Astrocyte (in vitro differentiated cells and primary cell): ENCODE data around the gene RALGAPA1. TPM values are rescaled to one million over a fixed set of nuclear protein-coding genes. Genes with fewer than 3 reads are reported as not detected.

Experiments
- DNase-seq: peaks from one replicate; pipeline ENCODE4 v3.0.0-alpha.2; 2010; ENCODE audit warnings: low read depth
- FAIRE-seq: peaks from 2 replicates; lab custom pipeline; 2011; peaks lifted over from hg19 to GRCh38; lab: Jason Lieb, UNC
- H2AFZ ChIP-seq: 2 replicates; pipeline ENCODE4 v1.6.0; 2012; ENCODE audit warnings: low read depth, low read length, inconsistent platforms
- H3K27ac ChIP-seq: 2 replicates; pipeline ENCODE4 v1.5.1; 2011; ENCODE audit warnings: low read depth, low read length, inconsistent platforms
- H3K27me3 ChIP-seq: 2 replicates; pipeline ENCODE4 v1.6.0; 2011; ENCODE audit warnings: low read length, inconsistent platforms; ENCODE audit not compliant: insufficient read depth
- H3K36me3 ChIP-seq: 2 replicates; pipeline ENCODE4 v1.5.1; 2011; ENCODE audit warnings: low read length, inconsistent platforms; ENCODE audit not compliant: insufficient read depth
- H3K4me1 ChIP-seq: 2 replicates; pipeline ENCODE4 v1.5.1; 2011; ENCODE audit warnings: low read length, inconsistent platforms; ENCODE audit not compliant: insufficient read depth
- H3K4me2 ChIP-seq: 2 replicates; pipeline ENCODE4 v1.6.0; 2012; ENCODE audit warnings: low read length, inconsistent platforms
- H3K4me3 ChIP-seq: 2 replicates; pipeline ENCODE4 v1.5.1; 2011; ENCODE audit warnings: low read depth, mild to moderate bottlenecking, low read length, inconsistent platforms; ENCODE audit not compliant: insufficient read depth
- H3K79me2 ChIP-seq: 2 replicates; pipeline ENCODE4 v1.6.0; 2012; ENCODE audit warnings: mild to moderate bottlenecking, low read length, inconsistent platforms; ENCODE audit not compliant: insufficient read depth
- H3K9ac ChIP-seq: 2 replicates; pipeline ENCODE4 v1.6.0; 2012; ENCODE audit warnings: mild to moderate bottlenecking, low read length, inconsistent platforms
- H3K9me3 ChIP-seq: 2 replicates; pipeline ENCODE4 v1.5.1; 2012; ENCODE audit warnings: low read depth, mild to moderate bottlenecking, low read length, inconsistent platforms; ENCODE audit not compliant: insufficient read depth
- H4K20me1 ChIP-seq: 2 replicates; pipeline ENCODE4 v1.6.0; 2012; ENCODE audit warnings: low read length, inconsistent platforms; ENCODE audit not compliant: insufficient read depth
- H3K27ac Mint-ChIP-seq: one replicate; pipeline ENCODE4 v1.8.0; 2021; ENCODE audit warnings: mild to moderate bottlenecking, mixed read lengths; ENCODE audit not compliant: unreplicated experiment
- H3K27me3 Mint-ChIP-seq: one replicate; pipeline ENCODE4 v1.8.0; 2021; ENCODE audit warnings: low read depth, mixed read lengths; ENCODE audit not compliant: unreplicated experiment
- H3K36me3 Mint-ChIP-seq: one replicate; pipeline ENCODE4 v1.8.0; 2021; ENCODE audit warnings: low read depth, mixed read lengths; ENCODE audit not compliant: unreplicated experiment
- H3K4me1 Mint-ChIP-seq: one replicate; pipeline ENCODE4 v1.8.0; 2021; ENCODE audit warnings: low read depth, mixed read lengths; ENCODE audit not compliant: unreplicated experiment
- H3K4me3 Mint-ChIP-seq: one replicate; pipeline ENCODE4 v1.8.0; 2021; ENCODE audit warnings: mild to moderate bottlenecking, moderate library complexity, mixed read lengths; ENCODE audit not compliant: unreplicated experiment
- H3K9me3 Mint-ChIP-seq: one replicate; pipeline ENCODE4 v1.8.0; 2021; ENCODE audit warnings: mild to moderate bottlenecking, mixed read lengths; ENCODE audit not compliant: unreplicated experiment
- CTCF ChIP-seq: IDR thresholded peaks from 2 replicates; pipeline ENCODE4 v1.5.1; 2011; ENCODE audit warnings: low read depth, mild to moderate bottlenecking, inconsistent platforms, low read length, moderate library complexity; ENCODE audit not compliant: insufficient read depth
- EZH2 ChIP-seq: IDR thresholded peaks from 2 replicates; pipeline ENCODE4 v1.6.1; 2012; ENCODE audit warnings: mild to moderate bottlenecking, low read length, inconsistent platforms; ENCODE audit not compliant: insufficient read depth
- total RNA-seq: library from RNA; stranded (reverse); gene quantifications from 2 replicates; pipeline ENCODE4 v1.2.1, GENCODE V29; 2021

Gene RALGAPA1
- total RNA-seq, 1 donor from 2014 or later, result 24.8 TPM

DNA sequence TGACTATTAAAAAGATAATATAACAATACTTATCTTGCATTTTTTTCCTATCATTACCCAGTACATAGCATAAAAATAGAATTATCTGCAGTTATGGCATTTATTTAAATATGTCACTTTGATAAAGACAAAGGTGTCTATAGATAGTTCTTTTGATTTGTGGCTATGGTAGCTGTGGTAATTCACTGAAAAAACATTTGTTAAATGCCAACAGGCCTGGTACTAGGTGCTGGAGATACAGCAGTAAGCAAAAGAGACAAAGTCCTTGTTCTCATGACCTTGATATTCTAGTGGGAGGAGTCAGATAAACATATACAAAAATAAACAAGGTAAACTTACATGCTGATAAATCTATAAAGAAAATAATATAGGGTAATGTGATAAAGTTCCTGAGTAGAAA lies 230.5 kb downstream of the RALGAPA1 start:
- TF ChIP-seq EZH2 (no peak), CTCF (no peak)
- Histone ChIP-seq H3K4me1 (no peaks in the 10 kb centered on the region), H2AFZ (no peak overlapping the region), H3K27me3 (no peaks in the 10 kb centered on the region), H3K4me3 (no peak overlapping the region), H3K79me2 (no peaks in the 10 kb centered on the region), H3K4me2 (no peak overlapping the region), H3K9ac (no peak overlapping the region), H3K27ac (no peak overlapping the region), H3K36me3 (no peaks in the 10 kb centered on the region), H4K20me1 (no peaks in the 10 kb centered on the region), H3K9me3 (no peaks in the 10 kb centered on the region)
- H3K9me3 Mint-ChIP-seq, result no peaks in the 10 kb centered on the region
- H3K4me3 Mint-ChIP-seq, result no peak overlapping the region
- FAIRE-seq (no peak), DNase-seq (no peak)
- H3K27ac Mint-ChIP-seq, result no peak overlapping the region
- H3K4me1 Mint-ChIP-seq, result peaks cover 4% of the 10 kb centered on the region
- no peaks in the 10 kb centered on the region for H3K27me3 Mint-ChIP-seq
- peaks cover 2% of the 10 kb centered on the region for H3K36me3 Mint-ChIP-seq

DNA sequence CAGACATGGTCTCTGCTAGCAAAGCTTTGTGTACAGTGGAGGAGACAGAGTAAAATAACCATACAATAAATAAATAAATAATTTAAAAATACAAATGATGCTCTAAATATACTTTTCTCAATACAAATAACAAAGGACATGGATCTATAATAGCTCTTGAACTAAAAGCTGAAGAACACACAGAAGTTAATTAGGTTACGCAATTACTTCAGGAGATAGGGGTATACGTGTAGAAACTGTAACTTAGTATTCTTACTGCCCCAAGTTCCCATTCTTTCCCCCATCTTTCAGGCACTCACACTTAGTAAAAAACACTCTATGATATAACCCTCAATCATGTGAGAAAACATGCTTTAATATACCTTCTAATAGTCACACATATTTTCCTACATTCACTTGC lies 231.0 kb downstream of the RALGAPA1 start:
- no peaks in the 10 kb centered on the region for H3K9me3 ChIP-seq

More for the DNA sequence above, 231.0 kb downstream of the RALGAPA1 start:
- peaks cover 4% of the 10 kb centered on the region for H3K4me1 Mint-ChIP-seq
- FAIRE-seq, result no peak
- Histone ChIP-seq H3K4me1 (no peaks in the 10 kb centered on the region), H4K20me1 (no peaks in the 10 kb centered on the region), H3K4me3 (no peak overlapping the region), H3K9ac (no peak overlapping the region), H3K36me3 (no peaks in the 10 kb centered on the region), H3K27ac (no peak overlapping the region), H2AFZ (no peak overlapping the region), H3K4me2 (no peak overlapping the region), H3K27me3 (no peaks in the 10 kb centered on the region), H3K79me2 (no peaks in the 10 kb centered on the region)
- peaks cover 2% of the 10 kb centered on the region for H3K36me3 Mint-ChIP-seq
- no peak overlapping the region for H3K27ac Mint-ChIP-seq
- H3K27me3 Mint-ChIP-seq, result no peaks in the 10 kb centered on the region
- TF ChIP-seq CTCF (no peak), EZH2 (no peak)
- H3K4me3 Mint-ChIP-seq, result no peak overlapping the region
- no peak for DNase-seq
- no peaks in the 10 kb centered on the region for H3K9me3 Mint-ChIP-seq
